Measurements from ENCODE around the gene RAB11FIP4. TPM values are rescaled to one million over a fixed set of nuclear protein-coding genes. Genes with fewer than 3 reads are reported as not detected.
A peak's percentile ranks its signal among the peaks of the same experiment; 100 is the strongest.

The RAB11FIP4 gene
- polyA plus RNA-seq, 1 donor = 16.3 TPM

GRCh38 chr17:31497994-31498826 lies 106.7 kb downstream of the RAB11FIP4 start:
- DNase-seq = no peak

GRCh38 chr17:31499771-31500554 lies 108.5 kb downstream of the RAB11FIP4 start:
- DNase-seq = peak; percentile 50

GRCh38 chr17:31506517-31506916 lies 115.0 kb downstream of the RAB11FIP4 start:
- no peak for DNase-seq

GRCh38 chr17:31508288-31509094 lies 117.0 kb downstream of the RAB11FIP4 start:
- DNase-seq = no peak

GRCh38 chr17:31509095-31509804 lies 117.8 kb downstream of the RAB11FIP4 start:
- DNase-seq = no peak

GRCh38 chr17:31509805-31510177 lies 118.3 kb downstream of the RAB11FIP4 start:
- no peak for DNase-seq

GRCh38 chr17:31510308-31511194 lies 119.1 kb downstream of the RAB11FIP4 start:
- DNase-seq = no peak

GRCh38 chr17:31511195-31511578 lies 119.7 kb downstream of the RAB11FIP4 start:
- no peak for DNase-seq

- no peak for DNase-seq
These were observed 120.1 kb downstream of the RAB11FIP4 start for GRCh38 chr17:31511580-31511979.

- no peak for DNase-seq
These were observed 120.7 kb downstream of the RAB11FIP4 start for GRCh38 chr17:31512104-31512740.

- no peak for DNase-seq
These were observed 121.3 kb downstream of the RAB11FIP4 start for GRCh38 chr17:31512796-31513195.

- no peak for DNase-seq
These were observed 122.4 kb downstream of the RAB11FIP4 start for GRCh38 chr17:31513731-31514427.

- no peak for DNase-seq
These were observed 123.8 kb downstream of the RAB11FIP4 start for GRCh38 chr17:31515267-31515666.

GRCh38 chr17:31517524-31517923 lies 126.0 kb downstream of the RAB11FIP4 start:
- DNase-seq = no peak

- DNase-seq = no peak
These were observed 127.0 kb downstream of the RAB11FIP4 start for GRCh38 chr17:31518478-31518877.

- DNase-seq = no peak
These were observed 130.3 kb downstream of the RAB11FIP4 start for GRCh38 chr17:31521632-31522283.

- no peak for DNase-seq
These were observed 130.9 kb downstream of the RAB11FIP4 start for GRCh38 chr17:31522284-31522931.

- no peak for DNase-seq
These were observed 131.6 kb downstream of the RAB11FIP4 start for GRCh38 chr17:31522987-31523495.

All from left kidney (tissue), 2 donors.